Trophoblast cell (in vitro differentiated cells and primary cell): ENCODE data around the gene PGS1.
"Not testable (repeated sequence)": the region's sequence is repeated elsewhere in the genome, so short reads cannot be mapped to it uniquely, and the experiment has no call there.

Experiments
- DNase-seq, 2 donors: peaks; one replicate each; pipeline ENCODE4 v3.0.0-alpha.2; 2016
- H2AFZ ChIP-seq: 2 replicates; pipeline ENCODE4 v1.6.1; 2013; ENCODE audit warnings: low read length, moderate library complexity, mild to moderate bottlenecking; ENCODE audit not compliant: insufficient read depth, poor library complexity
- H2AK5ac ChIP-seq: 2 replicates; pipeline ENCODE4 v1.6.1; 2013; ENCODE audit warnings: mild to moderate bottlenecking, low read length
- H2BK120ac ChIP-seq: 2 replicates; pipeline ENCODE4 v1.6.1; 2013; ENCODE audit warnings: low read length, mild to moderate bottlenecking, moderate library complexity; ENCODE audit not compliant: insufficient read depth, poor library complexity
- H2BK12ac ChIP-seq: 2 replicates; pipeline ENCODE4 v1.6.1; 2013; ENCODE audit warnings: mild to moderate bottlenecking, low read length, moderate library complexity
- H2BK5ac ChIP-seq: 2 replicates; pipeline ENCODE4 v1.6.1; 2013; ENCODE audit warnings: low read length, low read depth, moderate library complexity, mild to moderate bottlenecking; ENCODE audit not compliant: poor library complexity
- H3K14ac ChIP-seq: 2 replicates; pipeline ENCODE4 v1.6.1; 2013; ENCODE audit warnings: mild to moderate bottlenecking, low read length
- H3K18ac ChIP-seq: 2 replicates; pipeline ENCODE4 v1.6.1; 2013; ENCODE audit warnings: mild to moderate bottlenecking, low read length
- H3K23ac ChIP-seq: 2 replicates; pipeline ENCODE4 v1.6.1; 2013; ENCODE audit warnings: low read length
- H3K27ac ChIP-seq: 2 replicates; pipeline ENCODE4 v1.5.1; 2013; ENCODE audit warnings: low read depth, mild to moderate bottlenecking, inconsistent platforms, low read length, moderate library complexity
- H3K27me3 ChIP-seq: 2 replicates; pipeline ENCODE4 v1.6.1; 2013; ENCODE audit warnings: inconsistent platforms, mild to moderate bottlenecking, low read length, moderate library complexity; ENCODE audit not compliant: insufficient read depth
- H3K36me3 ChIP-seq, 2 experiments: 1 replicate in 1 of 2; 2 replicates in 1 of 2; pipeline ENCODE4 v1.6.1; 2013; ENCODE audit warnings: low read length in 2 of 2, mild to moderate bottlenecking in 2 of 2, moderate library complexity in 1 of 2; ENCODE audit not compliant: insufficient read depth in 2 of 2, control insufficient read depth in 1 of 2
- H3K4ac ChIP-seq: 2 replicates; pipeline ENCODE4 v1.6.1; 2013; ENCODE audit warnings: low read depth, mild to moderate bottlenecking, low read length, moderate library complexity
- H3K4me1 ChIP-seq, 2 experiments: 1 replicate in 1 of 2; 2 replicates in 1 of 2; pipeline ENCODE4 v1.6.1; 2013; ENCODE audit warnings: low read length in 2 of 2, mild to moderate bottlenecking in 2 of 2, moderate library complexity in 1 of 2; ENCODE audit not compliant: insufficient read depth in 2 of 2, control insufficient read depth in 1 of 2
- H3K4me2 ChIP-seq: 2 replicates; pipeline ENCODE4 v1.6.1; 2013; ENCODE audit warnings: inconsistent platforms, mild to moderate bottlenecking, low read length, moderate library complexity
- H3K4me3 ChIP-seq: 2 replicates; pipeline ENCODE4 v1.5.1; 2013; ENCODE audit warnings: mild to moderate bottlenecking, low read depth, low read length, inconsistent platforms
- H3K79me1 ChIP-seq: one replicate; pipeline ENCODE4 v1.6.1; 2013; ENCODE audit warnings: low read length
- H3K79me2 ChIP-seq: 2 replicates; pipeline ENCODE4 v1.6.1; 2013; ENCODE audit warnings: low read length, mild to moderate bottlenecking; ENCODE audit not compliant: control insufficient read depth, insufficient read depth, poor library complexity
- H3K9ac ChIP-seq: 2 replicates; pipeline ENCODE4 v1.6.1; 2013; ENCODE audit warnings: mild to moderate bottlenecking, low read length
- H3K9me3 ChIP-seq: 2 replicates; pipeline ENCODE4 v1.6.1; 2013; ENCODE audit warnings: low read depth, mild to moderate bottlenecking, control low read depth, inconsistent platforms, low read length; ENCODE audit not compliant: insufficient read depth
- H4K12ac ChIP-seq: 2 replicates; pipeline ENCODE4 v1.6.1; 2013; ENCODE audit warnings: low read depth, mild to moderate bottlenecking, low read length, moderate library complexity
- H4K8ac ChIP-seq: 2 replicates; pipeline ENCODE4 v1.6.1; 2013; ENCODE audit warnings: low read depth, mild to moderate bottlenecking, low read length, moderate library complexity
- H4K91ac ChIP-seq: one replicate; pipeline ENCODE4 v1.6.1; 2013; ENCODE audit warnings: low read depth, mild to moderate bottlenecking, low read length, moderate library complexity
- WGBS: extraction: QIAGEN DNeasy Blood & Tissue Kit; methylation state at CpG from one replicate; pipeline ENCODE4 v1.1.7; 2013; ENCODE audit warnings: missing lambda C conversion rate; ENCODE audit not compliant: insufficient read length, insufficient coverage; ENCODE audit errors: extremely low coverage; 5-methylcytosine and 5-hydroxymethylcytosine counted together

Gene PGS1

GRCh38 chr17:78466109-78466785 lies 87.8 kb downstream of the PGS1 start:
- no CpG with 5 or more reads among the region's 19 CpGs for WGBS
- H3K4me1 ChIP-seq, H2BK5ac ChIP-seq, H3K18ac ChIP-seq, H2AFZ ChIP-seq, H4K91ac ChIP-seq, H3K27me3 ChIP-seq, H2BK12ac ChIP-seq, H3K4ac ChIP-seq, DNase-seq, H2AK5ac ChIP-seq, H3K9ac ChIP-seq, H3K4me3 ChIP-seq, H4K12ac ChIP-seq, H2BK120ac ChIP-seq, H3K79me2 ChIP-seq, H3K27ac ChIP-seq, H3K23ac ChIP-seq, H3K36me3 ChIP-seq, H3K4me2 ChIP-seq, H3K79me1 ChIP-seq, H3K14ac ChIP-seq, H4K8ac ChIP-seq: not testable (repeated sequence)
- H3K9me3 ChIP-seq: peaks cover 11% of the 10 kb centered on the region

GRCh38 chr17:78466786-78467715 lies 88.6 kb downstream of the PGS1 start:
- Histone ChIP-seq H2AFZ (no peak overlapping the region), H3K9me3 (peaks cover 11% of the 10 kb centered on the region), H3K27ac (no peak overlapping the region), H3K23ac (no peak overlapping the region), H3K9ac (no peak overlapping the region), H3K14ac (no peak overlapping the region), H3K79me1 (no peaks in the 10 kb centered on the region), H4K91ac (no peak overlapping the region), H3K4me2 (no peak overlapping the region), H3K4ac (no peak overlapping the region), H2AK5ac (no peak overlapping the region), H2BK12ac (no peak overlapping the region), H3K79me2 (no peaks in the 10 kb centered on the region), H4K12ac (no peak overlapping the region), H4K8ac (no peak overlapping the region), H3K27me3 (no peaks in the 10 kb centered on the region), H3K18ac (no peak overlapping the region), H2BK5ac (no peak overlapping the region), H3K36me3 (no peaks in the 10 kb centered on the region), H2BK120ac (no peak overlapping the region), H3K4me1 (no peaks in the 10 kb centered on the region), H3K4me3 (no peak overlapping the region)
- no peak for DNase-seq
- WGBS: no CpG with 5 or more reads among the region's 26 CpGs

GRCh38 chr17:78468366-78468765 lies 89.9 kb downstream of the PGS1 start:
- Histone ChIP-seq H4K12ac (no peak overlapping the region), H3K9ac (no peak overlapping the region), H3K9me3 (peaks cover 11% of the 10 kb centered on the region), H3K14ac (no peak overlapping the region), H4K8ac (no peak overlapping the region), H2AFZ (no peak overlapping the region), H2BK12ac (no peak overlapping the region), H3K18ac (no peak overlapping the region), H3K4me1 (no peaks in the 10 kb centered on the region), H3K27me3 (no peaks in the 10 kb centered on the region), H4K91ac (no peak overlapping the region), H3K4me2 (no peak overlapping the region), H3K27ac (no peak overlapping the region), H3K79me2 (no peaks in the 10 kb centered on the region), H3K23ac (no peak overlapping the region), H3K36me3 (no peaks in the 10 kb centered on the region), H2BK5ac (no peak overlapping the region), H3K4me3 (no peak overlapping the region), H2BK120ac (no peak overlapping the region), H2AK5ac (no peak overlapping the region), H3K4ac (no peak overlapping the region), H3K79me1 (no peaks in the 10 kb centered on the region)
- DNase-seq: no peak
- WGBS: no CpG with 5 or more reads among the region's 12 CpGs

DNA sequence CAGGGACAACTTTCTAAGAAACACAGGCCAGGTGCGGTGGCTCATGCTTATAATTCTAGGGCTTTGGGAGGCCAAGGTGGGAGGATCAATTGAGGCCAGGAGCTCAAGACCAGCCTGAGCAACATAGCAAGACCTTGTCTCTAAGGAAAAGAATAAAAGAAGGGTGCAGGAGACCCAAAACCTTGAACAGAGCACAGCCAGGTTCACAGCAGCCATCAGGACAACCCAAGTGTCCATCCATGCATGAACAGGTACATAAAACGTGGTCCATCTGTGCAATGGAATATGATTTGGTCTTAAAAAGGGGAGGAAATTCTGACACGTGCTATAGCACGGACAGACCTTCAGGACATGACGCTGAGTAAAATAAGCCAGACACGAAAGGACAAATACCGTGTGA lies 91.0 kb downstream of the PGS1 start:
- H4K8ac ChIP-seq: no peak overlapping the region
- H2BK12ac ChIP-seq: no peak overlapping the region
- no peak overlapping the region for H2AFZ ChIP-seq
- H2AK5ac ChIP-seq: no peak overlapping the region
- H3K79me2 ChIP-seq: no peaks in the 10 kb centered on the region
- no peak overlapping the region for H3K4ac ChIP-seq
- no peak overlapping the region for H2BK5ac ChIP-seq
- no peak for DNase-seq
- no peaks in the 10 kb centered on the region for H3K79me1 ChIP-seq
- no peak overlapping the region for H3K4me2 ChIP-seq
- H3K14ac ChIP-seq: no peak overlapping the region
- no peak overlapping the region for H3K4me3 ChIP-seq
- peaks cover 11% of the 10 kb centered on the region for H3K9me3 ChIP-seq
- no peaks in the 10 kb centered on the region for H3K27me3 ChIP-seq
- H2BK120ac ChIP-seq: no peak overlapping the region
- no peak overlapping the region for H4K12ac ChIP-seq
- WGBS: no CpG with 5 or more reads among the region's 7 CpGs
- no peaks in the 10 kb centered on the region for H3K36me3 ChIP-seq
- H3K18ac ChIP-seq: no peak overlapping the region
- no peak overlapping the region for H3K9ac ChIP-seq
- H3K23ac ChIP-seq: no peak overlapping the region
- H3K27ac ChIP-seq: no peak overlapping the region
- no peaks in the 10 kb centered on the region for H3K4me1 ChIP-seq
- no peak overlapping the region for H4K91ac ChIP-seq
